ENCODE results near the gene SLIT3. TPM values are rescaled to one million over a fixed set of nuclear protein-coding genes. Genes with fewer than 3 reads are reported as not detected.

Gene SLIT3
- total RNA-seq, 1 donor from 2014 or later = 56.6 TPM

GRCh38 chr5:168694289-168694688 lies 606.6 kb downstream of the SLIT3 start:
- no peak overlapping the region for H3K27ac Mint-ChIP-seq
- DNase-seq (ENCODE audit: extremely low spot score, unreplicated experiment) = no peak
- TF ChIP-seq CTCF (conservative IDR thresholded peaks at IDR 0.05) = no peak
- H3K27me3 Mint-ChIP-seq = peaks cover 24% of the 10 kb centered on the region
- H3K9me3 Mint-ChIP-seq = no peaks in the 10 kb centered on the region
- H3K4me1 Mint-ChIP-seq (ENCODE audit: unreplicated experiment) = peaks cover 6% of the 10 kb centered on the region
- peaks cover 14% of the 10 kb centered on the region for H3K36me3 Mint-ChIP-seq
- H3K4me3 Mint-ChIP-seq = no peak overlapping the region

DNA sequence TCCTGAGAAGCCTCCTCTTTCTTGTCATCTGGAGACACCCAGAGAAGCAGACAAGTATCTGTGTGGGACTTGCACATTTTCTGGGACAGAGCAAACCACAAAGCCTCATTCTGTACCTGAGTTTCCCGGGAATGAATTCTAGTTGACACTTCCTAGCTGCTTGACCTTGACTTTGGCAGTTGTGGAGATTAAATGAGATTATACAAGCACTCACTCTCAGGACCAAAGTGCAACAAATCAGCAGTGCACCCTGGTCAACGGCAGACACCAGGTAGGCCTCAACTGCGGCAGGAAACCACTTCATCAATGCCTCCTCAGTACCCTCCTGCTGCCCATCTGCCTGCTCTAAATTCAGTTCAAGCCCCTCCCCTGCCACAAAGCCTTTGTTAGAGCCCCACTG lies 607.1 kb downstream of the SLIT3 start:
- no peak overlapping the region for H3K27ac Mint-ChIP-seq
- no peak for TF ChIP-seq CTCF (conservative IDR thresholded peaks at IDR 0.05)
- no peak overlapping the region for H3K4me3 Mint-ChIP-seq
- H3K9me3 Mint-ChIP-seq = no peaks in the 10 kb centered on the region
- H3K27me3 Mint-ChIP-seq = peaks cover 24% of the 10 kb centered on the region
- DNase-seq (ENCODE audit: extremely low spot score, unreplicated experiment) = no peak
- peaks cover 6% of the 10 kb centered on the region for H3K4me1 Mint-ChIP-seq (ENCODE audit: unreplicated experiment)
- peaks cover 14% of the 10 kb centered on the region for H3K36me3 Mint-ChIP-seq

DNA sequence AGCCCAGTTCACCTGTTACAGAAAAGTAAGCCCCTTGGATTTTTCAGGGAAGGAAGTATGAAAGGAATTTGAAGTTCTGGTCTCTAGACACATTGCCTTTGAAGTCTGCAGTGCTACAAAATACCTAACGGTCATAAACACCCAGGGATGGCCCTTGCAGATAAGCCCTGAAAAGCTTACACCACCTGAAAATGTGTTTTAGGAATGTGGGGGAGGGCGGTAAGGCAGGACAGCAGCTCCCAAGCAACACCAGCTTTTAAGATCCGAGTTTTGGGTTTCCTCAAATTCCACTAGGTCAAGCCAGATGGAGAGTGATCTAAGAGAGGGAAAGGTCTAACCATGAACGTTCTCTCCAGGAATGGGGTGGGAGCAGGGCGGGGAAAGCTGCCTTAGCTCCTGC lies 607.6 kb downstream of the SLIT3 start:
- no peak for TF ChIP-seq CTCF (conservative IDR thresholded peaks at IDR 0.05)
- no peaks in the 10 kb centered on the region for H3K9me3 Mint-ChIP-seq
- H3K27ac Mint-ChIP-seq = no peak overlapping the region
- peaks cover 6% of the 10 kb centered on the region for H3K4me1 Mint-ChIP-seq (ENCODE audit: unreplicated experiment)
- H3K4me3 Mint-ChIP-seq = no peak overlapping the region
- H3K36me3 Mint-ChIP-seq = peaks cover 11% of the 10 kb centered on the region
- no peak for DNase-seq (ENCODE audit: extremely low spot score, unreplicated experiment)
- peaks cover 24% of the 10 kb centered on the region for H3K27me3 Mint-ChIP-seq

GRCh38 chr5:168691891-168692290 lies 609.0 kb downstream of the SLIT3 start:
- Mint-ChIP-seq H3K36me3 (no peaks in the 10 kb centered on the region), H3K27me3 (peaks cover 13% of the 10 kb centered on the region), H3K9me3 (no peaks in the 10 kb centered on the region), H3K4me1 (ENCODE audit: unreplicated experiment) (no peaks in the 10 kb centered on the region), H3K4me3 (no peak overlapping the region), H3K27ac (no peak overlapping the region)
- no peak for TF ChIP-seq CTCF (conservative IDR thresholded peaks at IDR 0.05)
- DNase-seq (ENCODE audit: extremely low spot score, unreplicated experiment) = no peak

DNA sequence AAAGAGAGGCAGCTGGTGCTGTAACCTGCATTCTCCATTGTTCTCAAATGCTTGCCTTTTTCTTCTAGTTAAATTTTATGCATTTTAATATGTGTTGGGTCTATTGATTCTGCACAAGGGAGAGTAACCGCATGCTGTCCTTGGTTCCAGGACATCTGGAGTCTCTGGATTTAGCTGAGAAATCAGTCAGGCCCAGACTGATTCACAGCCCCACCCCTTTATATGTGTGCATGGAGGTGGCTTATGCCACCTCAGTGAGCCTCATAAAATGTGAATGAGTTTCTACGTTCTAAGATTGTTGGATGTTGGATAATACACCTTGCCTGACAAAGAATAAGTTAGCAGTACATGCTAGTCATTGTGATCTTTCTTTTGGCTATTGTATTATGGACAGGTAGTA lies 611.7 kb downstream of the SLIT3 start:
- Mint-ChIP-seq H3K9me3 (no peaks in the 10 kb centered on the region), H3K36me3 (peaks cover 7% of the 10 kb centered on the region), H3K4me3 (no peak overlapping the region), H3K27me3 (peaks cover 11% of the 10 kb centered on the region), H3K4me1 (ENCODE audit: unreplicated experiment) (no peaks in the 10 kb centered on the region), H3K27ac (no peak overlapping the region)
- no peak for DNase-seq (ENCODE audit: extremely low spot score, unreplicated experiment)
- no peak for TF ChIP-seq CTCF (conservative IDR thresholded peaks at IDR 0.05)

GRCh38 chr5:168686837-168687236 lies 614.1 kb downstream of the SLIT3 start:
- H3K36me3 Mint-ChIP-seq = peaks cover 7% of the 10 kb centered on the region
- no peaks in the 10 kb centered on the region for H3K27me3 Mint-ChIP-seq
- H3K4me3 Mint-ChIP-seq = no peak overlapping the region
- DNase-seq (ENCODE audit: extremely low spot score, unreplicated experiment) = no peak
- no peaks in the 10 kb centered on the region for H3K4me1 Mint-ChIP-seq (ENCODE audit: unreplicated experiment)
- no peaks in the 10 kb centered on the region for H3K9me3 Mint-ChIP-seq
- TF ChIP-seq CTCF (conservative IDR thresholded peaks at IDR 0.05) = no peak
- no peak overlapping the region for H3K27ac Mint-ChIP-seq
